ENCODE measurements around the gene TRPV5.

TRPV5 gene

GRCh38 chr7:142940966-142941535, 7.5 kb upstream of the TRPV5 start:
- DNase-seq (ENCODE audit: low read depth): no peak

GRCh38 chr7:142939226-142939910, 5.8 kb upstream of the TRPV5 start, which contains the start of gene LLCFC1:
TSS of gene LLCFC1 (plus strand) at chr7:142939484. CDS start at chr7:142939622, 138 bp downstream.
- DNase-seq (ENCODE audit: low read depth): no peak

GRCh38 chr7:142938611-142939010, 5.1 kb upstream of the TRPV5 start:
- DNase-seq (ENCODE audit: low read depth): no peak

GRCh38 chr7:142935941-142936565, 2.5 kb upstream of the TRPV5 start:
- no peak for DNase-seq (ENCODE audit: low read depth)

- no peak for DNase-seq (ENCODE audit: low read depth)
Measured at GRCh38 chr7:142934056-142934455, 510 bp upstream of the TRPV5 start.

- DNase-seq (ENCODE audit: low read depth): no peak
Measured at GRCh38 chr7:142933092-142933475, 462 bp downstream of the TRPV5 start.

- no peak for DNase-seq (ENCODE audit: low read depth)
Measured at GRCh38 chr7:142932386-142933091, 1.0 kb downstream of the TRPV5 start.

- no peak for DNase-seq (ENCODE audit: low read depth)
Measured at GRCh38 chr7:142930126-142930730, 3.3 kb downstream of the TRPV5 start.

- DNase-seq (ENCODE audit: low read depth): no peak
Measured at GRCh38 chr7:142927949-142928348, 5.6 kb downstream of the TRPV5 start.

GRCh38 chr7:142927085-142927745, 6.3 kb downstream of the TRPV5 start:
- no peak for DNase-seq (ENCODE audit: low read depth)

- DNase-seq (ENCODE audit: low read depth): no peak
Measured at GRCh38 chr7:142925413-142925812, 8.1 kb downstream of the TRPV5 start.

- DNase-seq (ENCODE audit: low read depth): no peak
Measured at GRCh38 chr7:142923391-142923790, 10.2 kb downstream of the TRPV5 start.

GRCh38 chr7:142919656-142920055, 13.9 kb downstream of the TRPV5 start:
- no peak for DNase-seq (ENCODE audit: low read depth)

GRCh38 chr7:142918901-142919300, 14.6 kb downstream of the TRPV5 start:
- no peak for DNase-seq (ENCODE audit: low read depth)

- DNase-seq (ENCODE audit: low read depth): no peak
Measured at GRCh38 chr7:142917447-142917846, 16.1 kb downstream of the TRPV5 start.

GRCh38 chr7:142916508-142916907, 17.0 kb downstream of the TRPV5 start:
- no peak for DNase-seq (ENCODE audit: low read depth)

- no peak for DNase-seq (ENCODE audit: low read depth)
Measured at GRCh38 chr7:142915315-142915714, 18.2 kb downstream of the TRPV5 start.

GRCh38 chr7:142914121-142914520, 19.4 kb downstream of the TRPV5 start:
- no peak for DNase-seq (ENCODE audit: low read depth)

GRCh38 chr7:142913566-142913965, 20.0 kb downstream of the TRPV5 start:
- no peak for DNase-seq (ENCODE audit: low read depth)

GRCh38 chr7:142913051-142913450, 20.5 kb downstream of the TRPV5 start:
- no peak for DNase-seq (ENCODE audit: low read depth)

- no peak for DNase-seq (ENCODE audit: low read depth)
Measured at GRCh38 chr7:142910481-142910880, 23.1 kb downstream of the TRPV5 start.

- DNase-seq (ENCODE audit: low read depth): no peak
Measured at GRCh38 chr7:142910031-142910433, 23.5 kb downstream of the TRPV5 start.
